Ectodermal cell (in vitro differentiated cells): Measurements from ENCODE around the gene SLC28A3. TPM values are rescaled to one million over a fixed set of nuclear protein-coding genes. Genes with fewer than 3 reads are reported as not detected.
"Not testable (repeated sequence)": the region's sequence is repeated elsewhere in the genome, so short reads cannot be mapped to it uniquely, and the experiment has no call there.

Experiments
- H3K27ac ChIP-seq: 2 replicates; pipeline ENCODE4 v1.7.0; 2013; ENCODE audit warnings: mild to moderate bottlenecking, low read depth, low read length; ENCODE audit not compliant: insufficient read depth, poor library complexity, severe bottlenecking
- H3K27me3 ChIP-seq: 2 replicates; pipeline ENCODE4 v1.7.0; 2013; ENCODE audit warnings: mild to moderate bottlenecking, low read length; ENCODE audit not compliant: insufficient read depth, control insufficient read depth, poor library complexity, severe bottlenecking
- H3K36me3 ChIP-seq: one replicate; pipeline ENCODE4 v1.7.0; 2013; ENCODE audit warnings: low read length; ENCODE audit not compliant: control insufficient read depth, insufficient read depth
- H3K4me1 ChIP-seq: one replicate; pipeline ENCODE4 v1.7.0; 2013; ENCODE audit warnings: low read length; ENCODE audit not compliant: control insufficient read depth, insufficient read depth
- H3K4me3 ChIP-seq: 2 replicates; pipeline ENCODE4 v1.7.0; 2013; ENCODE audit warnings: low read depth, low read length, control low read depth; ENCODE audit not compliant: insufficient read depth
- H3K9me3 ChIP-seq: 2 replicates; pipeline ENCODE4 v1.7.0; 2013; ENCODE audit warnings: mild to moderate bottlenecking, low read length, moderate library complexity; ENCODE audit not compliant: control insufficient read depth
- WGBS, 2 experiments: methylation state at CpG; one replicate each; pipeline ENCODE4 v1.1.7; 2013; ENCODE audit warnings: missing lambda C conversion rate in 2 of 2; 5-methylcytosine and 5-hydroxymethylcytosine counted together
- polyA plus RNA-seq, 4 experiments: library from polyadenylated mRNA; stranded (reverse); fragments of 50-300 nt; gene quantifications; one replicate each; pipeline ENCODE4 v1.2.3, GENCODE V29; 2013

Gene SLC28A3
- polyA plus RNA-seq (2013, experiment 1 of 4) = not detected
- polyA plus RNA-seq (2013, experiment 2 of 4) = not detected
- polyA plus RNA-seq (2013, experiment 3 of 4) = not detected
- not detected for polyA plus RNA-seq (2013, experiment 4 of 4)

GRCh38 chr9:84340535-84340934, at the start of gene SLC28A3:
Gene SLC28A3 (minus strand): TSS chr9:84340758. CDS start chr9:84340633, 125 bp downstream.
- Histone ChIP-seq H3K9me3 (no peaks in the 10 kb centered on the region), H3K4me3 (no peak within 1 kb of the TSS), H3K4me1 (peaks cover 4% of the 10 kb centered on the region), H3K27ac (no peak within 1 kb of the TSS), H3K27me3 (no peaks in the 10 kb centered on the region), H3K36me3 (no peaks in the 10 kb centered on the region)
- 79 to 83% methylated on average over 5 of the region's 5 CpGs for WGBS, 2 experiments

- not testable (repeated sequence) for H3K4me1 ChIP-seq, H3K9me3 ChIP-seq, H3K4me3 ChIP-seq, H3K27ac ChIP-seq, H3K27me3 ChIP-seq, H3K36me3 ChIP-seq
- WGBS, 2 experiments = 59 to 66% methylated on average over 7 of the region's 7 CpGs
Observed at GRCh38 chr9:84390254-84390653, 49.7 kb upstream of the SLC28A3 start.

GRCh38 chr9:84387821-84388220, 47.3 kb upstream of the SLC28A3 start:
- no peaks in the 10 kb centered on the region for H3K27me3 ChIP-seq
- H3K36me3 ChIP-seq = no peaks in the 10 kb centered on the region
- WGBS, 2 experiments = 87 to 94% methylated on average over 5 of the region's 5 CpGs
- H3K4me3 ChIP-seq = no peak overlapping the region
- H3K27ac ChIP-seq = no peak overlapping the region
- no peaks in the 10 kb centered on the region for H3K4me1 ChIP-seq
- no peaks in the 10 kb centered on the region for H3K9me3 ChIP-seq

GRCh38 chr9:84386753-84387152, 46.2 kb upstream of the SLC28A3 start:
- Histone ChIP-seq H3K4me1 (no peaks in the 10 kb centered on the region), H3K4me3 (no peak overlapping the region), H3K36me3 (no peaks in the 10 kb centered on the region), H3K9me3 (no peaks in the 10 kb centered on the region), H3K27me3 (no peaks in the 10 kb centered on the region), H3K27ac (no peak overlapping the region)
- 100% methylated on average over 1 of the region's 1 CpG for WGBS, 2 experiments

- H3K4me1 ChIP-seq = no peaks in the 10 kb centered on the region
- H3K27me3 ChIP-seq = no peaks in the 10 kb centered on the region
- no peaks in the 10 kb centered on the region for H3K9me3 ChIP-seq
- 42 to 44% methylated on average over 1 of the region's 1 CpG for WGBS, 2 experiments
- no peaks in the 10 kb centered on the region for H3K36me3 ChIP-seq
- H3K4me3 ChIP-seq = no peak overlapping the region
- no peak overlapping the region for H3K27ac ChIP-seq
Observed at GRCh38 chr9:84385386-84386040, 45.0 kb upstream of the SLC28A3 start.

- WGBS, 2 experiments = 88 to 100% methylated on average over 1 of the region's 1 CpG
- Histone ChIP-seq H3K9me3 (no peaks in the 10 kb centered on the region), H3K36me3 (no peaks in the 10 kb centered on the region), H3K27me3 (no peaks in the 10 kb centered on the region), H3K4me1 (no peaks in the 10 kb centered on the region), H3K4me3 (no peak overlapping the region), H3K27ac (no peak overlapping the region)
Observed at GRCh38 chr9:84384617-84385016, 44.1 kb upstream of the SLC28A3 start.

GRCh38 chr9:84383178-84383577, 42.6 kb upstream of the SLC28A3 start:
- WGBS, 2 experiments = 94 to 96% methylated on average over 3 of the region's 3 CpGs
- H3K4me1 ChIP-seq = no peaks in the 10 kb centered on the region
- H3K9me3 ChIP-seq = no peaks in the 10 kb centered on the region
- H3K27me3 ChIP-seq = no peaks in the 10 kb centered on the region
- no peak overlapping the region for H3K27ac ChIP-seq
- H3K4me3 ChIP-seq = no peak overlapping the region
- H3K36me3 ChIP-seq = no peaks in the 10 kb centered on the region

GRCh38 chr9:84382720-84383119, 42.2 kb upstream of the SLC28A3 start:
- Histone ChIP-seq H3K27ac (no peak overlapping the region), H3K27me3 (no peaks in the 10 kb centered on the region), H3K9me3 (no peaks in the 10 kb centered on the region), H3K4me3 (no peak overlapping the region), H3K4me1 (no peaks in the 10 kb centered on the region), H3K36me3 (no peaks in the 10 kb centered on the region)
- 93 to 96% methylated on average over 5 to 6 of the region's 6 CpGs for WGBS, 2 experiments

GRCh38 chr9:84381508-84381907, 41.0 kb upstream of the SLC28A3 start:
- Histone ChIP-seq H3K4me1 (no peaks in the 10 kb centered on the region), H3K27me3 (no peaks in the 10 kb centered on the region), H3K4me3 (no peak overlapping the region), H3K36me3 (no peaks in the 10 kb centered on the region), H3K27ac (no peak overlapping the region), H3K9me3 (no peaks in the 10 kb centered on the region)
- WGBS, 2 experiments = 92% methylated on average over 3 of the region's 3 CpGs

- H3K4me1 ChIP-seq = no peaks in the 10 kb centered on the region
- H3K36me3 ChIP-seq = no peaks in the 10 kb centered on the region
- H3K9me3 ChIP-seq = no peaks in the 10 kb centered on the region
- H3K27ac ChIP-seq = no peak overlapping the region
- H3K4me3 ChIP-seq = no peak overlapping the region
- H3K27me3 ChIP-seq = no peaks in the 10 kb centered on the region
Observed at GRCh38 chr9:84379740-84380139, 39.2 kb upstream of the SLC28A3 start.
